Fibroblast of mammary gland (primary cell): Measurements from ENCODE around the gene PGLYRP4.
A peak's percentile ranks its signal among the peaks of the same experiment; 100 is the strongest.

Experiments used
- DNase-seq: peaks from one replicate; pipeline ENCODE4 v3.0.0-alpha.2; 2010; ENCODE audit warnings: low read depth
- H3K4me3 ChIP-seq: 2 replicates; pipeline ENCODE4 v1.5.1; 2011; ENCODE audit warnings: low read depth, mild to moderate bottlenecking, low read length, moderate library complexity; ENCODE audit not compliant: control insufficient read depth
- TF ChIP-seq, protein P1 (sequence below): conservative IDR thresholded peaks from 2 replicates; pipeline ENCODE4 v1.5.1; 2011; ENCODE audit warnings: low read depth, low read length, inconsistent platforms; ENCODE audit not compliant: control insufficient read depth, insufficient read depth

PGLYRP4 gene

DNA sequence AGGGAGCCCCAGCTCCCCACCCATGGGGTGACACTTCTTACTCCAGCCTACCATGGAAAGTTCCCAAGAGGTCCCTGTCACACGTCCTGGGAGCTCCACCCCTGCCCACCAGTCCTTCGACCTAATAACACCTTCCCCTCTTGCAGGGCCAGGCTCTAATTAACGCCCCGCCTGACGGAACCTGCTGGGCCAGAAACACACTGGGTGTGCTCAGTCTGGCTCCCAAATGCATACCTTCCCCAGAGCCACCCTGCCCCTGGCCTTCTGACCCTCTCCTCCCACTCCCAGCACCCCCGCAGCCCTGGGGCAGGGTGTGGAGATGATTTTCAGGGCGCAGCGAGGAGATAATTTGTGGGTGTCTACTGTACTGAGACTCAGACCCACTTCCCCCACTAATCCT is 56.5 kb downstream of the PGLYRP4 start:
- TF ChIP-seq, protein P1, sequence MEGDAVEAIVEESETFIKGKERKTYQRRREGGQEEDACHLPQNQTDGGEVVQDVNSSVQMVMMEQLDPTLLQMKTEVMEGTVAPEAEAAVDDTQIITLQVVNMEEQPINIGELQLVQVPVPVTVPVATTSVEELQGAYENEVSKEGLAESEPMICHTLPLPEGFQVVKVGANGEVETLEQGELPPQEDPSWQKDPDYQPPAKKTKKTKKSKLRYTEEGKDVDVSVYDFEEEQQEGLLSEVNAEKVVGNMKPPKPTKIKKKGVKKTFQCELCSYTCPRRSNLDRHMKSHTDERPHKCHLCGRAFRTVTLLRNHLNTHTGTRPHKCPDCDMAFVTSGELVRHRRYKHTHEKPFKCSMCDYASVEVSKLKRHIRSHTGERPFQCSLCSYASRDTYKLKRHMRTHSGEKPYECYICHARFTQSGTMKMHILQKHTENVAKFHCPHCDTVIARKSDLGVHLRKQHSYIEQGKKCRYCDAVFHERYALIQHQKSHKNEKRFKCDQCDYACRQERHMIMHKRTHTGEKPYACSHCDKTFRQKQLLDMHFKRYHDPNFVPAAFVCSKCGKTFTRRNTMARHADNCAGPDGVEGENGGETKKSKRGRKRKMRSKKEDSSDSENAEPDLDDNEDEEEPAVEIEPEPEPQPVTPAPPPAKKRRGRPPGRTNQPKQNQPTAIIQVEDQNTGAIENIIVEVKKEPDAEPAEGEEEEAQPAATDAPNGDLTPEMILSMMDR, result no peak
- no peak for DNase-seq
- H3K4me3 ChIP-seq, result no peak overlapping the region

DNA sequence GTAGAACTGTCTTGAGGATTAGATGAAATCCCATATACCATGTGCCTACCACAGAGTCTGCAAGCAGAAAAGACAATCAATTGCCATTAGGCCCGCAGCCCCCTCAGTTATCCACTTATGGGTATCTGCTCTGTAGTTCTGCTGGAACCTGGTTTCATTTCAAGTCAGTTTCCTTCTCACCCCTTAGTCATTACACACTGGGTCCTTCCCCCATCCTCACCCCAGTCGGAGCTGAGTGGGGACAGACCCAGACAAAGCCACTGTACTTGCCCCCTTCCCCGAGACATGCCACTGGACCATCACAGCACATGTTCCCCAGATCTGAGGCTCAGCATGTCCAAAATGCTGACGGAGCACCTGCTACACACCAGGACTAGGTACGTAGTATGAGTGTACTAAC is 57.1 kb downstream of the PGLYRP4 start:
- TF ChIP-seq, protein P1, result no peak
- H3K4me3 ChIP-seq, result no peak overlapping the region
- DNase-seq, result no peak

DNA sequence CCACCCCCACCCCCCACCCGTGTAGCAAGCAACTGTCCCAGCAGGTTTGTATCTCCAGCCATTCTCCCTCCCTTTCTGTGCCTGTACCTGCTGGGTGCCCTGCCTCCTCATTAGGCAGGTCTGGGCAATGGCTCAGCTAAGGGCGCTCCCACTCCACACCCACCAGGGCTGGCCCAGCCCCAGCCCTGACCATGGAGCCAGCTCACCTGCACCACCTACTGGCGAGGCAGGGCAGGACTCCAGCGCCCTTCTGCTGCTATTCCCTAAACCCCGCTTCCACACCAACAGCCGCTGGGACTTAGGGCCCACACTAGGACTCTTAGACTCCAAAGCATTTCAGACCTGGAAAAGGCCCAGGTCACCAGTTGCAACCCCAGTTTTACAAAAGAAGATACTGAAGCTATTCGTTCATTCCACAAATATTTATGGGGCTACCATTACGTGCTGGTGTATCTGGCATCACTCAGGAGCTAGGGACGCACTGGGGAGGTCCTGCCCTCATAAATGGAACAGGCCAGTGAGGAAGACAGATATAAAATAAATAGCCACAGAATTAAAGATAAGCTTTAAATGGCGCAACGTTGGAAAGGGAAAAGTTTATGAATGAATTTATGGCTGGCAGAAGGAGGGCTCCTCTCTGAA is 59.9 kb downstream of the PGLYRP4 start:
- no peak for DNase-seq
- no peak overlapping the region for H3K4me3 ChIP-seq
- TF ChIP-seq, protein P1, result peak; percentile 46
